ENCODE measurements around the gene ASXL1. TPM values are rescaled to one million over a fixed set of nuclear protein-coding genes. Genes with fewer than 3 reads are reported as not detected.

ASXL1 gene
- total RNA-seq, 1 experiment from 2014 or later, result 22.7 TPM

- TF ChIP-seq ATF2 (CRISPR knock-in tag; IDR thresholded peaks at IDR 0.05; ENCODE audit: borderline replicate concordance, low read depth) (no peak), NFATC4 (CRISPR knock-in tag; IDR thresholded peaks at IDR 0.05) (no peak), ESRRA (CRISPR knock-in tag; IDR thresholded peaks at IDR 0.05; ENCODE audit: borderline replicate concordance) (no peak), E2F1 (CRISPR knock-in tag; IDR thresholded peaks at IDR 0.05) (no peak), NR1H2 (CRISPR knock-in tag; IDR thresholded peaks at IDR 0.05) (no peak), SP1 (CRISPR knock-in tag; conservative IDR thresholded peaks at IDR 0.05) (no peak), ZNF138 (CRISPR knock-in tag; conservative IDR thresholded peaks at IDR 0.05) (no peak), ZNF263 (CRISPR knock-in tag; IDR thresholded peaks at IDR 0.05; ENCODE audit: low read depth) (no peak)
Measured at GRCh38 chr20:32316667-32317066, 41.5 kb upstream of the ASXL1 start (continued).

GRCh38 chr20:32319100-32319499 is 39.0 kb upstream of the ASXL1 start:
- POLR2A ChIA-PET, result no interaction called here
- Mint-ChIP-seq H3K27ac (no peak overlapping the region), H3K9me3 (no peaks in the 10 kb centered on the region), H3K36me3 (peaks cover 17% of the 10 kb centered on the region), H3K27me3 (ENCODE audit: low read depth) (no peaks in the 10 kb centered on the region), H3K4me1 (no peaks in the 10 kb centered on the region), H3K4me3 (no peak overlapping the region)
- CTCF ChIA-PET, result no interaction called here
- DNase-seq (ENCODE audit: low spot score) (no peak), ATAC-seq (no peak)
- TF ChIP-seq SMAD3 (CRISPR knock-in tag; IDR thresholded peaks at IDR 0.05; ENCODE audit: borderline replicate concordance) (no peak), ZNF121 (CRISPR knock-in tag; IDR thresholded peaks at IDR 0.05) (no peak), SOX15 (CRISPR knock-in tag; IDR thresholded peaks at IDR 0.05) (no peak), GTF2I (CRISPR knock-in tag; conservative IDR thresholded peaks at IDR 0.05) (no peak), ARID4B (CRISPR knock-in tag; IDR thresholded peaks at IDR 0.05; ENCODE audit: borderline replicate concordance) (no peak), ELF4 (CRISPR knock-in tag; IDR thresholded peaks at IDR 0.05; ENCODE audit: low read depth) (no peak), ZMAT4 (CRISPR knock-in tag; IDR thresholded peaks at IDR 0.05) (no peak), SP1 (CRISPR knock-in tag; conservative IDR thresholded peaks at IDR 0.05) (no peak), ZNF232 (CRISPR knock-in tag; IDR thresholded peaks at IDR 0.05) (no peak), OVOL2 (CRISPR knock-in tag; IDR thresholded peaks at IDR 0.05; ENCODE audit: borderline replicate concordance) (no peak), NR2C2 (CRISPR knock-in tag; IDR thresholded peaks at IDR 0.05) (no peak), ERG (CRISPR knock-in tag; IDR thresholded peaks at IDR 0.05) (no peak), AR (CRISPR knock-in tag; IDR thresholded peaks at IDR 0.05) (no peak), USF2 (CRISPR knock-in tag; IDR thresholded peaks at IDR 0.05) (no peak), E2F4 (CRISPR knock-in tag; IDR thresholded peaks at IDR 0.05; ENCODE audit: borderline replicate concordance, low read depth) (no peak)
